IPS DF 19.7 (cell line): ENCODE measurements around the gene NTN1.
"Not testable (repeated sequence)": the region's sequence is repeated elsewhere in the genome, so short reads cannot be mapped to it uniquely, and the experiment has no call there.

ENCODE experiments used
- DNase-seq: peaks from one replicate; pipeline ENCODE4 v3.0.0-alpha.2; 2013; ENCODE audit warnings: low read depth, low spot score

Gene NTN1

DNA sequence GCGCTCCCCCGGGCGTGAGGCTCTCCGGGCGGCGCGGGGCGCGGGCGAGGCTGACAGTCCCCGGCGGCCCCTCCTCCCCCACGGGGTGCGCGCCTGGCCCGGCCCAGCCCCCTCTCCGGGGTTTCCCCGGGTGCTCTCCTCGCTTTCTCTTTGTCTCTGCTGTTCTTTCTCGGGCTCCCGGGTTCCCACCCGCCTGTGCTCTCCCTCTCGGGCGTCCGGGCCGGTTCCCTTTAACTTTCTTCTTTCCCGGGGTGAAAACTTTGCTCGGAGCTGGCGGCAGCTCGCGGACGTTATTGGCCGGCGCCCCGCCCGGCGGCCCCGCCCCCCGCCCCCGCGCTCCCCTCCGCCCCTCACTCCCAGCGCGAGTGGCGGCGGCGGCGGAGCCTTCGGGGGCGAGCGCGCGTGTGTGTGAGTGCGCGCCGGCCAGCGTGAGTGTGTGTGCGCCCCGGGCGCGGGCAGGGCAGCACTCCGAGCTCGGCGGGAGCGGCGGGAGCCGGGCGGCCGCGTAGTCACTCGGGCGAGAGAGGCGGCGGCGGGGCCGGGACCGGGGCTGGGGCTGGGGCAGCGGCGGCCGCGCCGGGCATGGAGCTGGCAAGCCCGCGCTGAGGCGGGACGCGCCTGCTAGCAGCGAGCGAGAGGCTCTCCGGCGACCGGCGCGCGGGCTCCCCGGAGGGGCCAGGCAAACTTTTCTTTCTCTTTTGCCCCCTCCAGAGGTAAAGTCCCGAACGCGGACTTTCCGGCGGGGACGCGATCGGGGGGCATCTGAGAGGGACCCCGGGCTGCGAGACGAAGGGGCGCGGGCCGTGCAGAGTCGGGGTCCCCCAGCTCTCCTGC, at the start of gene NTN1:
Gene NTN1, plus strand, starts transcription at position 353 of the 834 bp plus-strand sequence. CDS start 864 bp downstream, outside the sequence.
- DNase-seq: no peak

DNA sequence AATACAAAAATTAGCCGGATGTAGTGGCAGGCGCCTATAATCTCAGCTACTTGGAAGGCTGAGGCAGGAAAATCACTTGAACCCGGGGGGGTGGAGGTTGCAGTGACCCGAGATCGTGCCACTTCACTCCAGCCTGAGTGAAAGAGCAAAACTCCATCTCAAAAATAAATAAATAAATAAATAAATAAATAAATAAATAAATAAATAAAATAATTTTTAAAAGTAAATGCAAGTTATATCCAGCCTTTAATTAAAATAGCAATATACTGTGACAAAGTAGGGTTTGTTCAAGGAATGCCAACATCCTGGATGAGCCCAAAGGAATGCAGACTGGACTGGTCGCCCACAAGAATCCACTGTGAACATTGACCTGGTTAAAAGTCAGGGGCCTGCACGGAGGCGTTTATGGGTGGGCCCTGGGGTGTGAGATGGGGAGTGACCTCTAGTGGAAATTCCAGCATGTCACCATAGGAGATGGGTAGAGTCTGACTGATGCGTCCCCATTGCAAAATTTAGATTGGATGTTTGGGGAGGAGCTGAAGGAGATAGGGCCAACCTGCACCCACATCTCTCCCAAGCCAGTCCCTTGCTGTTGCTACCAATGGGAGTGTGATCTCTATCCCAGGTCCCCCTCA, 46.1 kb upstream of the NTN1 start:
- no peak for DNase-seq

DNA sequence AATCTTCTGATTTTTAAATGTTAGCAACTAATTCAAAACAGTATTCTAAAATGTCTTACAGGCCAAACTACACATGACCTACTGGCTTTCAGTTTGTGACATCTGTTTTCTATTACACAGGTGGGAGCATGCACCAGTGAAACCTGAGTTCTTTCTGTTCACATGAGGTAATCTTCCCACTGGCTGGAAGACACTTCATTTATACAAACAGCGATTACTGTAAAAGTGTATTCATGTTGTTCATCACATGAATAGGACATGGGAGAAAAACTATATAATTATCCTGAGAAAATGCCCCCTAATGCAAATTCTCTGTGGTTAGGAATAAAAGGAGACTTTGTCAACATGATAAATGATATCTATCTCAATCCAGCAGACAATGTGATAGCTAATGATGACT, 44.7 kb upstream of the NTN1 start:
- DNase-seq: no peak

DNA sequence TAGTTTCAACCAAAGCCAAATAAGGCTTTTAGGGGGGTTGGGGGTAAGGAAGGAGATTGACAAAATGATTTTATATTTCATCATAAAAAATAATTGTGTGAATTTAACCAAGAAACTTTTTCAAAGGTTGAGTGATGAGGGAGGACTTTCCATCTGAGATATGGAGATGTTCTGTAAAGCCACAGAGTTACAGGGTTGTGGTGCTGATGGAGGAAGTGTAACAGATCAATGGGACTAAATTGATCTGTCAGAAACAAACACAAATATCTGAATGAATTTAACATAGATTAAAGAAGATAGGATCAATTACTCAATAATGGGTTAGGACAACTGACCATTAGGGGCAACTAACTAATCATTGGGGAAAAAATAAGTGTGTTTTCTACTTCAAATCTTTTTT, 41.6 kb upstream of the NTN1 start:
- DNase-seq: no peak

DNA sequence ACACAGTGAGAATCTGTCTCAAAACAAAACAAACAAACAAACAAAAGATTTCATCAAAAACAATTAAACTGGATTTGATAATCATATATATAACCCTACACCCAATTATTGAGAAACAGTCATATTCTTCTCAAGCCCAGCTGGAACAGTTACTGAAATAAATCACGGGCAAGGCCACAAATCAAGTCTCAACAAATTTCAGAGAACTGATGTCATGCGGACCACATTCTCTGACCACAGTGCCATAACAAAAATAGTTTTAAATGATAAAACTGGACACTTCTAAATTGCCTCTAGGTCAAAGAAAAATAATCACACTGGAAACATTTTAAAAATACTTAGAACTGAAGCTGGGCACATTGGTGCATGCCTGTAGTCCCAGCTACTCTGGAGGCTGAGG, 39.9 kb upstream of the NTN1 start:
- no peak for DNase-seq

DNA sequence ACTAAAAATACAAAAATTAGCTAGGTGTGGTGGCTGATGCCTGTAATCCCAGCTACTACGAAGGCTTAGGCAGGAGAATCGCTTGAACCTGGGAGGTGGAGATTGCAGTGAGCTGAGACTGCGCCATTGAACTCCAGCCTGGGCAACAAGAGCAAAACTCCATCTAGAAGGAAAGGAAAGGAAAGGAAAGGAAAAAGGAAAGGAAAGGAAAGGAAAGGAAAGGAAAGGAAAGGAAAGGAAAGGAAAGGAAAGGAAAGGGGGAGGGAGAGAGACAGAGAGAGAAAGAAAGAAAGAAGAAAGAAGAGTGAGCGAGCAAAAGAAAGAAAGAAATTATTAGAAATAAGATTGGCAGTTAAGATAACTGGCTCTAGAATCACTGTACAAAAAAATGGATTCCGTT, 37.1 kb upstream of the NTN1 start:
- DNase-seq: not testable (repeated sequence)

DNA sequence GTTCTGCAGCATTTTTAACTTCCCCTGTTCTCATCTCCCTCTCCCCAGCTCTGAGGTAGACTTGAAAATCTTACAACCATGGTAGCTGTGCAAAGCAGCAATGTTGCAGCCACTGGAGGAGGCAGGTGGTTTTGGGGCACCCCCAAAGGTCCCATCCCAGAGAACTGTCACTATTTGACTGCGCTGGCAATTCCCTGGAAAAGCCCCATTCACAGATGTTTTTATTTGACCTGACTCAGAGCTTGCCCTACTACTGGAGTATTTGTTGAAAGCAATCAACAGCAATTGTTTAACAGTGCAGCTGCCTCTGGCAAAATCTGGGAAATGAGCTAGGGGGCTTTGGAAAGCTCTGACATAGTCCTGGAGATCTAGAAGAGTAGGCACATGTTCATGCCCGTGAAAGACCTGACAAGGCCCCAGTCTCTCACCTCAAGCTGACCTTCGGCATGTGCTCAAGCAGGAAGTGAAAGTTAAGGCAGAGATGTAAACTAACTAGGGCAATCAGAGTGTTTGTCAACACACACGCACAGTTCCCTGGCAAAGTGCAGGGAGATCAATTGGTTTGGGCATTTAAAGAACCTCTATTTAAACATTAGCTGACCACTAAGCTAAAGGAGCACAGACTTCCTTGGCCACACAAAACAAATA, 36.1 kb upstream of the NTN1 start:
- DNase-seq: no peak

DNA sequence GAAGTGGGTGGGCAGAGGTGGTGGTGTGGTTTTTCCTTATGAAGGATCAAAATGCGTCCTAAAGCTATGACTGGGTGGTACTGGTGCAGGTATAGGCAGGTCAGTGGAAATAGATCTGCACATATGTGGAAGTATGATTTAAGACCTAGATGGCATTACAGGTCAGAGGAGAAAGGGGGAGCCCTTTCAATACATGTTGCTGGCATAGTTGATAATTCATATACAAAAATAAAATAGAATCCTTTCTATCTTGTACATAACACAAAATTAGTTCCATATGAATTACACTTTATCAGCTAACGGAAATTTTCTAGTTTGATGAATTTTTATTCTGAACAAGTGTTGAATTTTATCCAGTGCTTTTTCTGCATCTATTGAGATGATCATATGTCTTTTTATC, 35.0 kb upstream of the NTN1 start:
- DNase-seq: no peak

DNA sequence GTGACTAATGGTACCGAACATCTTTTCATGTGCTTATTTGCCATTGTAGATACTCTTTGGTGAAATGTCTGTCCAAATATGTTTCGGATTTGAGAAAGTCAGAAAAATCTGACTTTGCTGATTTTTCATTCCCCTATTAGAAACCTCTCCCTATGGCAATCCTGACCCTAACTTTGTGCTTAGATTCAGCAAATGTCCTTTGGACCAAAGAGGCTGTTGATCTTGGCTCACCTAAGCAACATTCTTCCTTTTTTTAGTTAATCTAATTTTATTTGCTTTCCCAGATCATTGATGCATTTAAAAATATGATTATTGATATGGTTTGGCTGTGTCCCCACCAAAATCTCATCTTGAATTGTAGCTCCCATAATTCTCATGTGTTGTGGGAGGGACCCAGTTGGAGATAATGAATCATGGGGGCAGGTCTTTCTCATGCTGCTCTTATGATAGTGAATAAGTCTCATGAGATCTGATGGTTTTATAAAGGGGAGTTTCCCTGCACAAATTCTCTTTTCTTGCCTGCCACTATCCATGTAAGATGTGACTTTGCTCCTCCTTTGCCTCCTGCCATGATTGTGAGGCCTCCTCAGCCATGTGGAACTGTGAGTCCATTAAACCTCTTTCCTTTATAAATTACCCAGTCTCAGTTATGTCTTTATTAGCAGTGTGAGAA, 32.9 kb upstream of the NTN1 start:
- DNase-seq: not testable (repeated sequence)

DNA sequence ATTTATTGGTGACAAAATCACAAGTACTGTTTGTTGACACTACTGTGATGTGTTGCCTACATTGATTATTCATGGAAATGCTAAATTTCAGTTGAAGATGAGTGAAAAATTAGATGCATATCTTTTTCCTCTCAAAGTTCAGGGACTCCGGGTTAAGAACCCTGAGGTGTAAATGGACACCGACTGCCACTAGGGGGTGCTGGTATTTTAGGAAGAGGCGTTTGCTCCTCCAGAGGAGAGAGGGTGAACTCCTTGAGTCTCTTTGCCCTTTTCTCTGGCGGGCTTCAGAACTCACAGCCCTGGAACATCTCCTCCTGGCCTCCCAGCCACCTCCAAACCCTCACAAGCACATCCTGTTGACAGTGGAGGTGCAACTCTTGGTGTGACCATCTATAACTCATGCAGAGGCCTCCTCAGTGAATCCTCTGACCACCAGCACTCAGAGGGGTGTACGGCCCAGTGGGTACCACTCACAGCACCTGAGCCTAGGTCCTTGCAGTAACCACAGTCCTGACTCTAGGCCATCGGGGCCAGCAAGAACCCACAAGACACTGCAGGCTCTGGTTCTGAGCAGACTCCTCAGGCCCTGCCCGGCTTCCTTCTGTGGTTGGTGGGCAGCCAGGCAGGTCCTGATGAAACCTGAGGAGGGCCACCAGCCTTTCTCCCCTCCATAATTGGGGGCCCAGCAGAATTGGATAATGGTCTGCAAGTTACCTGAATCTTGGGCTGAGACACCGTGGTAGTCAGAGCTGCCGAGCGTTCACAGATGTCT, 29.6 kb upstream of the NTN1 start:
- DNase-seq: no peak

DNA sequence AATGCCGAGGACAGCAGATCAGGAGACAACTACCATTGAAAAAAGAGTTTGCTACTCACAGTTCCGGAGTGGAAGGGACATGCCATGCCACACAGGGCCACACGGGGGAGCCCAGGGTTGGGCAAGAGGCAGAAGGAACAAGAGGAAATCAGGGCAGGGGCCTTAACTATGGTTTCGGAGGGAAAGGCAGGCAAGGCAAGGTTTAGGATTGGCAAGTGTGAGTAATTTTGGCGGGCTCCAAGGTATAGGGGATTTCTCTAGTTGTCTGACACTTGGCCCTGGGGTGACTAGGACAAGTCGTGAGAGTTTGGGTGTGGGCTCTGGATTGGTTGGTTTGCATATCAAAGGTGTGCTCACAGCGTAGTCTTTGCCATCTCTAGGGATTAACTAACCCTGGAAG, 27.0 kb upstream of the NTN1 start:
- DNase-seq: no peak

DNA sequence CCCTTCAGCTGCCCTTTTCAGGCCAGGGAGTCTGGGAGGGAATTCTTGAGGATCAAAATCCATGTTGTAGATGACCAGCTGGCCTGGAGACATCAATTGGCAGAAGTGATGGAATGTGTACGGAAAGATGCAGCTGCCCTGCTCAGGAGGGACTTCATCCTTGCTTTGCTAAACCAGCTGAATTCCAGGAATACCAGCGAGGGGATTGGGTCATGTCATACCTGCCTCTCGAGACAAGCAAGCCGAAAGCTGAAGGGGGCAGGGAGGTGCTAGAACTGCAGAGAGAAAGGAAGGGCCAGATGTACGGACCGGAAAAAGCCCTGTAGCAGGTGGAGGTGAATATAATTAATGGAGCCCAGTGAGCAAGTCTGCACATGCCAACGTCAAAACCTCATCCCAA, 25.6 kb upstream of the NTN1 start:
- DNase-seq: peak; percentile 68

DNA sequence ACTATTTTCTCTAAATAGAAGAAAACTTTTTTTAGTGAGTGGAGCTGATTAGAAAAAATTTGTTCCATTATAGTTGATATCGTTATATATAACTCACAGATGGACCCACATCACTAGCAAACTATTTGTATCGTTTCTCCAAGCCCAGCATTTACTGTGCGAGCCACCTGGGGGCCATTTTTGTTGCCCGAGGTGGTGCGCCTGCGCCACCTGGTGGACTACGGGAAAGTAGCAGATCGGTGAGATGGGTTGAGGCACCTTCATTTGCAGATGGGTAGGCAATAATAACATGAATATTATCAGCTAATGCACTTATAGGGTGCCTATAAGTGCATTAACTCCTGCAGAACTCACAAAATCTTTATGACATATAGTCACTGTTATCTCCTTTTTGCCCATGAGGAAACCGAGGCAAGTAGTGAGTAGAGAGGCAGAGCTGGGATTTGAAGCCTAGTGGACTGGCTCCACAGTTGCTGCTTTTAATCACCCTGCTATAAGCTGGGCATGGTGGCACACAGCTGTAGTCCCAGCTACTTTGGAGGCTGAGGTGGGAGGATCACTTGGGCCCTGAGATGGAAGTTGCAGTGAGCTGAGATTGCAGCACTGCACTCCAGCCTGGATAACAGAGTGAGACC, 23.2 kb upstream of the NTN1 start:
- DNase-seq: no peak

DNA sequence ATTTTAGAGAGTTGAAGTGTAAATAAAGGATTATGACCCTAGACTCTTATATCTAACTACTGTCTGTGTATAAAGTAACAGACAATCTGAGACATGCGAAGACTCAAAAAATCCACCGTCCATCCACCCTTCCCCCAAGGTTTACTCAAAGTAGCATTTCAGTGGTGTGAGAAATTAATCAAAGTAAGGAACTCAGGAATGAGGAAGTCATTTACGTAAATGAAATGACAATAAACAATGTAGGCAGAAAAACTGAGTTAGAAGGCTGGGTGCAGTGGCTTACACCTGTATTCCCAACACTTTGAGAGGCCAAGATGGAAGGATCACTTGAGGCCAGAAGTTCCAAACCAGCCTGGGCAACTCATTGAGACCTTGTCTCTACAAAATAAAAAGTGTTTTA, 19.8 kb upstream of the NTN1 start:
- DNase-seq: no peak

DNA sequence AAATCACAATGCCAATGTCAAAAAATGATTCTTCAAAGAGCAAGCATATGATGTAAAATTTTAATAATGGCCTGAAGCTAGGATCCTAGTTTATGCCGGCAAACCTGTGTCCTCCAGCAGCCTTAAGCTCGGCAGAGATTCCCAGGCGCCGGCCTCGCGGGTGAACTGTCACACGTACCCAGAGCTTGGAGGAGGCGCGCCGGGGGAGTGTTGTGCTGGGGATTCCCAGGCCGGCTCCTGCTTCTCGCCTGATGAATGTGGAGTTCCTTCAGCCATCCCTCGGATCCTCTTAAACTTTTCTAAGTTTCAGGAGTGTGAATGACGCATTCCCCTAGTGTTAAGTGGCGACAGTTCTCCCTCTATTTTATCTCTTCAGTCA, 19.1 kb upstream of the NTN1 start:
- no peak for DNase-seq

DNA sequence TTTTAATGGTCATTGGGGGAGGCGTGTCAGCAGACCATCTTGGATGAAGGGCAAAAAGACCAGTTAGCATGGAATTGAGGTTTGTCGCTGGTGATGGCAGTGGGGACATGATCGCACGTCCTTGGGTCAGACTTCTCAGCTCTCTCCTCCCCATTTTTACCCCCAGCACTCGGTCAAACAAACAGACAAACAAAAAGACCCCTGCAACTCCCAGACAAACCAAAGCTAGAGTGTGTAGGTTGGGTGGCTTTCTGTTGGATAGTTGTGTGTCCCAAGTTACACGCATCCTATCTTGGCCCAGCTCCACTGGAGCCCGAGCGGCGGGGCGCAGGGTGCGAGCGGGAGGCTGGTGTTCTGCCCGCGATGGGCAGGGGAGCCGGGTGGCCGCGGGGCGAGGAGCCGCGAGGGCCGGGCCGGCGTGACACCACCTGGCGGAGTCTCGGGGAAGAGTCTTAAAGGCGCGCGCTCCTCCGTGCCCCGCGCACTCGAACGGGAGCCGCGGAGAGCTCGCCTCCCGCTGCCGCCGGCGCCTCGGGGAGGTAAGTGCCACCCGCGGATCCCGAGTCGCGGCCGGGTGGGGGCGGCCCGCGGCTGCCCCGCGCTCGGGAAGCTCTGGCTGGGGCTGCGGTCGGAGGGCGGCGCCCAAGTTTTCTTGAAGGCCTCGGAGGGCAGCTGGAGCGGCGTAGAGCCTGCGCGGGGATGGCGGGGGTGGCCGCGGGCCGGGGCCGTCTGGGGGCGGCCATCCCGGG, 18.5 kb upstream of the NTN1 start:
- DNase-seq: no peak

DNA sequence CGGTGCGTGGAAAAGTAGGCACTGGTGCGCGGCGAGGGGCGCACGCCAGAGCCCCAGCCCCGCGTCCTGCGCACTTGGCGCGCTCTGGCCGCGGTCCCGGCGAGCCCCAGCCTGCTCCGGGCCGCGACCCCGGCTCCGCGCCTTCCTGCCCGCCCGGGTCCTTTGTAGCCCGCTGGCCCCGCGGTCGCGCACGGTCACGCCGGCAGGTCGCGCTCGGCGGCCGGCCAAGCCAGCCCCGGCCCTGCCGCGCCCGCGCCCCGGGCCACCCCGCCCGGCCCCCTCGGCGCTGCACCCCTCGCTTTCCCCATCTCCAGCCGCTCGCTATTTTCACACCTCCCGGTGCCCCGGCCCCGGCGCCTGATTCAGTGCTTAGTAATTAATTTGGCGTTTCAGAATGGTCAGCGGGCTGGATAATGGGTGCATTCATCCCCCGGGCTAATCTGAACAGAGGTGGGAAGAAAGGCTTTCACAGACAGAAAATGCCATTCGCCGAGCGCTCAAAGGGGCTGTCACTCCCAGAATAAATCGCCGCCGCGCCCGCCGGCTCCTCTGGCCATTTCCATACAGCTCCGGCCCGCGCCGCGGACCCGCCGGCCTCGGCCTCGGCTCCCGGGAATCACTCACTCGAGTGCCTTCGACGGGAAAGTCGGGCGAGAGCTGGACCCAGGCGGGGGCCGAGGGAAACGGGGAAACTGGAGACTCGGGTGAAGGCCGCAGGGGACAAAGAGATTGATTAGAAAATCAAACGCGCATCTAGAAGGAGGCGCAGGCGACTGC, 17.8 kb upstream of the NTN1 start:
- no peak for DNase-seq

DNA sequence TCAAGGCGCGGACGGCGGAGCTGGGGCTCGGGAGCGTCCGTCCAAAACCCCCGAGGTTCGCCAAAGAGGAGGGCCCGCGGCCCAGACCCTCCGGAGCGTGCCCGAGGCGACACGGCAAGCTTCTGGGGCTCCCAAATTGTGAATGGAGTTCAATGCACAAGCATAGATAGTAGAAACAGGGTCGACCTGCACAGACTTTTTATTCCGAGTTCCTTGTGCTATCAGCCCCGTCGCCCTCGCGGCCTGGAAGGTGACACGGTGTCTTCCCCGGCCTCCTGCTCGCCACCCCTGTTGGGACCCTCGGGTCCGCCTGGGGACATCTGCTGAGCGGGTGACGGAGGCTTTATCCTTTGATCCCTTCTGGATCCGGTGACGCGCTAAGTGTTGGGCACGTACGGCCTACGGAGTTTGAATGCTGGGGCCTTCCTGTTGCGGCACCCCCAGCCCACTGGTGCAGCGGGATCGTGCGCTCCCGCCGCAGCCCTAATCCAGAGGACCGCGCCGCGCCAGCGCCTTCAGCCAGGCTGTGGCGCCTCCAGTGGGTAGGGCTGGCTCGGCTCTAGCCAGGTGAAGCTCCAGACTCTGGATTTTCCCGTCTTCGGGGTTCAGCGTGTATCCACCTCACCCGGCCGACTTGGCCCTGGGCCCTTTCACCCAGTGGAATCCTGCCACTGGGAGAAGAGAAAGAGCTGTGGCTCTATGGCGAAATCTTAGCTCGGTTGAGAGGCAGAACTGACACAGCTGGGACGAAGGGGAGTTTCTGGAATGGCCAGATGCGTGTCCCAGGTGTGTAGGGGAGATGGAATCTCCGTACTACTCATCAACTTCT, 17.0 kb upstream of the NTN1 start:
- DNase-seq: no peak

DNA sequence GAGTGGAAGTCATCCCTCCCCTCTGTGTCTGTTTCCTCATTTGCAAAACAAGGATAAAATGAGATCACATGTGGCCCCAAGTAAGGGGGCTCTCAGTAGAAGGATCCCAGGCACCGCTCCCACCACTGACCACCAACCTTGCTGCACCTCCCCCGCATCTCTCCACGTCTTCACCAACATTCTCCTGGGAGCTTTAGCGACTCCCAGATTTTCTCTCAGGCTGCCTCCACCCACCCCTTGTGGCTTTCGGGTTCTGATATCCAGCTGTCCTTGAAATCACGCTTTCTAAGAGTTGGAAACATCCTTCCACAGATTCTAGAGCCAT, 16.4 kb upstream of the NTN1 start:
- DNase-seq: no peak
